Measurements from ENCODE around the gene TCP11L1.

GRCh38 chr11:33055375-33055774 is 16.0 kb downstream of the TCP11L1 start:
- TF ChIP-seq CTCF (IDR thresholded peaks at IDR 0.05) = no peak
- no peak for TF ChIP-seq POLR2A (IDR thresholded peaks at IDR 0.05)
